Measurements from ENCODE around the gene TRIM8.

DNA sequence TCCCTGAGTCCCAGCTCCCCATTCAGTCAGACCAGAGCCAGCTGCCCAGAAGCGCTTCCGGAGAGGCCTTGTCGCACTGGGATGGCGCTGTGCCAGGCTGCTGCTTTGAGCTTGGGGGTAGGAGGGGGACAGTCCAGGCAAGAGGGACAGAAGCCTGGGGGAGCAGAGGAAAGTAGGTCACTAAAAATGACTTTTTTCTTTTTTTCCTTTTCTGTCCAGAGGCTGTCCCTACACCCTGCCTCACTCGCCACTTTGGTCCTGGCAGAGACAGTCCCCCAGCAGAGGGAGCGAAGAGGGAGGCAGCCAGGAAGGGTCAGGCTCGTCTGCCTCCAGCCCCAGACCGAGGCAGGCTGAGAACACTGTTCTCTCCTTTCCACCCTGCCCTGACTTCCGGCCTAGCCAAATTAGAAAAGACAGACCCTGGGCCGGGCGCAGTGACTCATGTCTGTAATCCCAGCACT is 15.8 kb upstream of the TRIM8 start:
- TF ChIP-seq, protein P1, sequence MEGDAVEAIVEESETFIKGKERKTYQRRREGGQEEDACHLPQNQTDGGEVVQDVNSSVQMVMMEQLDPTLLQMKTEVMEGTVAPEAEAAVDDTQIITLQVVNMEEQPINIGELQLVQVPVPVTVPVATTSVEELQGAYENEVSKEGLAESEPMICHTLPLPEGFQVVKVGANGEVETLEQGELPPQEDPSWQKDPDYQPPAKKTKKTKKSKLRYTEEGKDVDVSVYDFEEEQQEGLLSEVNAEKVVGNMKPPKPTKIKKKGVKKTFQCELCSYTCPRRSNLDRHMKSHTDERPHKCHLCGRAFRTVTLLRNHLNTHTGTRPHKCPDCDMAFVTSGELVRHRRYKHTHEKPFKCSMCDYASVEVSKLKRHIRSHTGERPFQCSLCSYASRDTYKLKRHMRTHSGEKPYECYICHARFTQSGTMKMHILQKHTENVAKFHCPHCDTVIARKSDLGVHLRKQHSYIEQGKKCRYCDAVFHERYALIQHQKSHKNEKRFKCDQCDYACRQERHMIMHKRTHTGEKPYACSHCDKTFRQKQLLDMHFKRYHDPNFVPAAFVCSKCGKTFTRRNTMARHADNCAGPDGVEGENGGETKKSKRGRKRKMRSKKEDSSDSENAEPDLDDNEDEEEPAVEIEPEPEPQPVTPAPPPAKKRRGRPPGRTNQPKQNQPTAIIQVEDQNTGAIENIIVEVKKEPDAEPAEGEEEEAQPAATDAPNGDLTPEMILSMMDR (IDR thresholded peaks at IDR 0.05; ENCODE audit: borderline replicate concordance, extremely low read depth, low read length, poor library complexity, severe bottlenecking): no peak
- TF ChIP-seq EZH2 (IDR thresholded peaks at IDR 0.05; ENCODE audit: borderline replicate concordance, low read depth, low read length, severe bottlenecking): no peak

Measured in DND-41 (cell line).